ENCODE measurements around the gene B4GALT3.

The B4GALT3 gene

GRCh38 chr1:161145832-161146231 lies 31.5 kb downstream of the B4GALT3 start:
- no peak for TF ChIP-seq CTCF (IDR thresholded peaks at IDR 0.05)
- Histone ChIP-seq H3K4me1 (ENCODE audit: control insufficient read depth in 1 of 2, insufficient read depth in 1 of 2, low read depth in 1 of 2, low read length in 1 of 2) (no peaks in the 10 kb centered on the region), H3K4me3 (ENCODE audit: low read depth in 1 of 2, low read length in 1 of 2) (no peak overlapping the region), H3K27me3 (no peaks in the 10 kb centered on the region), H3K36me3 (no peaks in the 10 kb centered on the region), H3K27ac (no peak overlapping the region), H3K9me3 (no peaks in the 10 kb centered on the region)

DNA sequence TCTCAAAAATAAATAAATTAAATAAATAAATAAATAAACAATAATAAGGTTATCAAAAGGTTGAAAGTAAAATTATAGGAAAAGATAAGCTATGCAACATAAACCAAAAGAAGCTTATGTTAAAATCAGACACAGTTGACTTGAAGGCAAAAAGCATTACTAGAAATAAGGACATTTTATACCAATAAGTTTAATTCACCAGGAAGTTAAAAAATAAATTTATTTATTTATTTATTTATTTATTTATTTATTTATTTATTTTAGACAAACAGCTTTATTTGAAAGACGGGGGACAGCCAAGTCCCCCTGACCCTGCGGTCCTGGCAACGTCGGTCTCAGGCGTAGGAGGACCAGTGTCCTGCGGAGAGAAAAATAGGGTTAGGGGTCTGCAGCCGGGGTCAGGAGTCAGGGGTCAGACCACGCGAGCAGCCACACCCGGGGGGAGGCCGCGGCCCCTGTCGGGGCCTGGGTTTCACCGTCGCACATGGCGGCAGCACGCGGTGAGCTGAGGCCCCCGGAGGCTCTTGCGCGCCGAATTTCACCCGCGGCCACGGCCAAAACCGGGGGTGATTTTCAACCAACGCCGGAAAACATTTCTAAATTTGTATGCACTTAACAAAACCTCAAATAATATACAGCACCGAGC lies 36.4 kb downstream of the B4GALT3 start:
- peaks cover 13 to 15% of the 10 kb centered on the region in 2 experiments for H3K4me1 ChIP-seq (ENCODE audit: control insufficient read depth in 1 of 2, insufficient read depth in 1 of 2, low read depth in 1 of 2, low read length in 1 of 2)
- H3K27ac ChIP-seq = no peak overlapping the region
- H3K36me3 ChIP-seq = no peaks in the 10 kb centered on the region
- H3K27me3 ChIP-seq = no peaks in the 10 kb centered on the region
- no peak overlapping the region for H3K4me3 ChIP-seq (ENCODE audit: low read depth in 1 of 2, low read length in 1 of 2)
- TF ChIP-seq CTCF (IDR thresholded peaks at IDR 0.05) = no peak
- no peaks in the 10 kb centered on the region for H3K9me3 ChIP-seq

GRCh38 chr1:161139766-161140165 lies 37.5 kb downstream of the B4GALT3 start:
- no peaks in the 10 kb centered on the region for H3K36me3 ChIP-seq
- no peaks in the 10 kb centered on the region for H3K9me3 ChIP-seq
- no peak overlapping the region for H3K4me3 ChIP-seq (ENCODE audit: low read depth in 1 of 2, low read length in 1 of 2)
- H3K27ac ChIP-seq = peak overlapping the region; percentile 33
- peak; percentile 22 for TF ChIP-seq CTCF (IDR thresholded peaks at IDR 0.05)
- H3K4me1 ChIP-seq (ENCODE audit: control insufficient read depth in 1 of 2, insufficient read depth in 1 of 2, low read depth in 1 of 2, low read length in 1 of 2) = peaks cover 13 to 15% of the 10 kb centered on the region in 2 experiments
- no peaks in the 10 kb centered on the region for H3K27me3 ChIP-seq

DNA sequence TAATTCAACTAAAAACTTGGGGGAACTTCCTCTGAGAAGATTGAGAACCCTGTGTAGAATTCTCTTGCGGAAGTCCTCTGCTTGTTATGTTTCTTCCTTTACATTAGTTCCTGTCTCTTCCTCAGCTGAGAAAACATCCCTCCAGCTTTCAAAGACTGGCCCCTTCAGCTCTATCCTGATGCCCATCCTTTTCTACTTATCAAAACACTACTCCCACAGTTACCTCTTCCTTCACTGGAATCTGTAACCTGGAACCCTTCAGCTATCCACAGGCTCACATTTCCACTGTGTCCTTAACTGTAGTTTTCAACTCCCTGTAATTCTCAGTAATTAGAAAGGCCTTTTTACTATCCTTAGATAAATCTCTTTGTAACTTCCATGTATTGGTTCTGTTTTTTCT lies 38.9 kb downstream of the B4GALT3 start:
- Histone ChIP-seq H3K4me1 (ENCODE audit: control insufficient read depth in 1 of 2, insufficient read depth in 1 of 2, low read depth in 1 of 2, low read length in 1 of 2) (peaks cover 22% of the 10 kb centered on the region in 2 experiments), H3K27ac (peak overlapping the region; percentile 85), H3K36me3 (no peaks in the 10 kb centered on the region), H3K27me3 (no peaks in the 10 kb centered on the region), H3K9me3 (no peaks in the 10 kb centered on the region), H3K4me3 (ENCODE audit: low read depth in 1 of 2, low read length in 1 of 2) (no peak overlapping the region)
- no peak for TF ChIP-seq CTCF (IDR thresholded peaks at IDR 0.05)

- Histone ChIP-seq H3K9me3 (no peaks in the 10 kb centered on the region), H3K4me1 (ENCODE audit: control insufficient read depth in 1 of 2, insufficient read depth in 1 of 2, low read depth in 1 of 2, low read length in 1 of 2) (peaks cover 26 to 27% of the 10 kb centered on the region in 2 experiments), H3K27me3 (no peaks in the 10 kb centered on the region), H3K27ac (peak overlapping the region; percentile 85), H3K4me3 (ENCODE audit: low read depth in 1 of 2, low read length in 1 of 2) (no peak overlapping the region), H3K36me3 (no peaks in the 10 kb centered on the region)
- TF ChIP-seq CTCF (IDR thresholded peaks at IDR 0.05) = no peak
These were observed 39.4 kb downstream of the B4GALT3 start for GRCh38 chr1:161137881-161138280.
